Right renal pelvis (tissue), 4 donors: ENCODE data around the gene ARHGEF6. TPM values are rescaled to one million over a fixed set of nuclear protein-coding genes. Genes with fewer than 3 reads are reported as not detected.

Experiments used
- DNase-seq, 4 donors: peaks; one replicate each; pipeline ENCODE4 v3.0.0-alpha.2; 2013; ENCODE audit warnings: low read depth in 4 of 4, low spot score in 3 of 4, missing footprints in 1 of 4
- polyA plus RNA-seq, 4 donors: library from polyadenylated mRNA; unstranded; fragments of 120-200 nt; gene quantifications; one replicate each; pipeline ENCODE4 v1.2.1, GENCODE V29; 2013; ENCODE audit not compliant: insufficient read length in 4 of 4

ARHGEF6 gene
- polyA plus RNA-seq, 4 donors: 11.2 to 14.8 (median 13.3) TPM

DNA sequence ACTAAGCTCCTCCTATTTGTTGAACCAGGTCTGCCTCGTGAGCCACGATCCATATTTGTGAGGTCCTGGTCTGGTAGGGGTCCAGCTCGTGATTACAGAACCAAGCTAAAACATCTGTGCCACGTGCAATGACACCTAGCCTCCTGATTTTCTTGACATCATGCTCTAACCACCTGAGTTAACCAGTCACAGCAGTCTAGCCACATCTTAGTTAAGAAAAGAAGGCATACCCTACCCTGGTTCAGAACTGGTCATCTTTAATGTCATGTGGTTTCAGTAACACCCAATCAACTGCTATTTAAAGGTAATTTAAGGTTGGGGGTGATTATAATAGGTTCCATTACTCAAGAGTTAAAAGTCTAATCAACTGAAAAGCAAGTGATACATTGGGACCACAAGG is 28.4 kb downstream of the ARHGEF6 start:
- no peak for DNase-seq

GRCh38 chrX:136750364-136750763 is 30.4 kb downstream of the ARHGEF6 start:
- no peak for DNase-seq

DNA sequence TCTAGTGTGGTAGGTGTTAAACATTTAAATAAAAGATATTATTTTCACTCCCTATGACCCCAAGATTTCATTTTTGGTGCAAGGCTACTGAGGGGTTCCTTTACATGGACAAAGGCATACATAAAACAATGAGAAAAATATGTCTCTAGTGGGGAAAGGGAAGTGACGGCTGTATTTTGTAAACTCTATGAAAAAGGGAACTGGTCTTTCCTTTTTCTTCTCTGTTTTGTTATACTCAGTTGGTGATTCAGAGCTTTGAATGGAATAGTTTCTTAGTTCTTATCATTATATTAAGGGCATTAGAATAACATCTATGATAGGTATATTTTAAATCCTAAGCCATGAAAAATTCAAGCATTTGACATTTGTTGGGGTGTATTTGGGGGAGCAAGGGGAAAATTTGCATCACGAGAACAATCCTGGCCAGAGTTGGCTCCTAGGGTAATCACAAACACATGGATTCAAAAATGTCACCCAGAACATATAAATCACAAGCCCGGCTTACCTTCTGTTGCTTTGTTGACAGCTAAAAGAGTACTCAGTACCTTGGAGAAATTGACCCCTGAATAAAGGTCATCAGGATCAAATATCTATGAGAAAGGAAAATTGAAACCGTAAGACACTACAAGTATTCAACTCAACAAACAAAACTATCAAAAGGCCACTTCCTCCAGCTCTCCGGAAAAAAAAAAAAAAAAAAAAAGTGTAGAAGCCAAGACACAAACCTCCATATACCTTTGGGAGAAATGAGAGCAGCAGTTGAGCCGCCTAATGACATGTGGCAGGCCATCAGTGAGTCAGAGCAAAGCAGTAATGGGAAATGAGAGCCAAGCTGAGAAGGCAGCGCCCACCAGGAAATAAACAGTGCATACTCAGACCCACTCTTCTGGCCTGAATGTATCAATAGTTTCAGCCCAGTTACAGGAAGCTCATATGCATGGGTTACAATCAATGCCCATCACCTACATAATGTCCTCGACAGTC is 33.4 kb downstream of the ARHGEF6 start:
- DNase-seq: no peak

DNA sequence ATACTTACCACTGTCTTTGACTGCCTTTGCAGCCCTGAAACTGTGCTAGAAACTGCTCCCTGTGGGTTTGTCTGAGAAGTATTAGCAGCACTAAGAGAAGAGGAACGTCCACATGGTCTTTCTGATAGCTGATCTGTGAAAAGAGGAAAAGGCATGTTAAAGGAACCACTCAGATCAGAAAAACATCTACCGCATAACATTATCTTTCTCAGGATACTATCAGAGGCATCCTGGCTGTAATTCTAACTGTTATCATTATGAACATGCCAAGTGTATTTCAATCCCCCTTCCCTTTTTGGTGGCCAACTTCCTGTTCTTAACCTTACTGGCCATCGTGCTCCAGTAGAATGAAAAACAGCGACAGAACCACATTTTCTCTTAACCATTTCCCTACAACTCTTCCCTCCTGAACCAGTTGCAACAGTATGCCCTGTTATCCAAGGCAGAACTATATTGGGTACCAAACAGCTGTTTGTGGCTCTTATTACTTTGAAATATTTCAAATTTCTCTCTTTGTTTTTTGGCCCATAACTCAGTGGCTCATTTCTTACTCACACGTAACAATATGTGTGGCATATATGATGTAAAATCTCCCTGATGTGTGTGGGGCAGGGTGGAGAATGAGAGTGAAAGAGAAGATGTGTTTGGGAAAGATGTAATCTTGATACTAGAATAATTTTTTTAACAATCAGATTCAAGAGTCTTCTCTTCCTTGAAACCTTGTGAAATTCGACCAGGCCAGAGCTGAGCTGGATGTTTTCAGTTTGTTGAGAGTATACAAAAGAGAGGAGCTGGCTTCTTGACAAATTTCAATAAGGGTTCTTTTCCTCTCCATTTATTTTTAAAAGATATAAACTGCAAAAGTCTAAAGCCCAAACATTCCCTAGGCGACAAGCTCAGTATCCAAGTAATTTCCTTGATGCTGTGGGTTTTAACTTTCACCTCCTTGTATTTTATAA is 35.2 kb downstream of the ARHGEF6 start:
- no peak for DNase-seq

DNA sequence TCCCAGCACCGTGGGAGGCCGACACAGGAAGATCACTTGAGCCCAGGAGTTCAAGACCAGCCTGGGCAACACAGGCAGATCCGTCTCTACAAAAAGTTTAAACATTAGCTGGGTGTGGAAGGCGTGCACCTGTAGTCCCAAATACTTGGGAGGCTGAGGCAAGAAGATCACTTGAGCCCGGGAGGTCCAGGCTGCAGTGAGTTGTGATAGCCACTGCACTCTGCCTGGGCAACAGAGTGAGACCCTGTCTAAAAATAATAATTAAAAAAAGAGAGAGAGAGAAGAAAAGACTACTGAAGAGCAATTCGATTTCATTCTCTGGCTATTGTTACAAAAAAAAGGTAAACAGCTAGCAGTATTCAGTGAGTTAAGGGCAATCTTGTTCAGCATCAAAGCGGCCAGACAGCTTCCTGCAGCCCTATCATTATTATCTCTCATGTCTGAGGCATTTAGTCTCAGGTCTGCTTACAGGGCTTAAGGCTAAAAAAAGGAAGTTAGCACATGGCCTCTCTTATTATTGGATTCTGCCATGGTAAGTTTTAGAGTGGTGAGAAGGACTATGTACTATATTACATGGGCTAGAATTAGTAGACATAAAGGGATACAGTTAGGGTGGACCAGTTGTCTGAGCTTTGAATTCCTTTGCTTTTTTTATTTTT is 37.9 kb downstream of the ARHGEF6 start:
- DNase-seq: no peak

- DNase-seq: no peak
These were observed 42.5 kb downstream of the ARHGEF6 start for GRCh38 chrX:136738049-136738729.

- no peak for DNase-seq
These were observed 44.0 kb downstream of the ARHGEF6 start for GRCh38 chrX:136736690-136737089.

- no peak for DNase-seq
These were observed 45.1 kb downstream of the ARHGEF6 start for GRCh38 chrX:136735601-136736000.

GRCh38 chrX:136733613-136734012 is 47.1 kb downstream of the ARHGEF6 start:
- DNase-seq: no peak

DNA sequence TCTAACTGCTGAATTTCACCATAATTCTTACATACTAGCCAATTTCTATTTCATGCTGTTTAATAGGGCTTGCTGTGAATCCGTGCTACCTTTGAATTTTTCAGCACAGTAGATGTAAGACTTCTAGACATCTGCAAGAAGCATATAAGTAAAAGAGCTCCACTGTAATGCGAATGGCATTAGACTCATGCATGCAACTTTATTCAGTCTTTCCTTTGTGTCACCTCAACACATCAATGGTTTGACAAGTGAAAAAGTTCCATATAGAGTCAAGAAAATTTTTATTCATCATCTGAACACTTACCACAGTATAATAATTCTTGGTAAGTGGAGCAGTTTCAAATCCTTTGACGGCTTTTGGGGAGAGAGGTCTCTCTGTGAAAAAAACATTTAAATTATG is 48.9 kb downstream of the ARHGEF6 start:
- DNase-seq: no peak

GRCh38 chrX:136731207-136731782 is 49.4 kb downstream of the ARHGEF6 start:
- DNase-seq: no peak

DNA sequence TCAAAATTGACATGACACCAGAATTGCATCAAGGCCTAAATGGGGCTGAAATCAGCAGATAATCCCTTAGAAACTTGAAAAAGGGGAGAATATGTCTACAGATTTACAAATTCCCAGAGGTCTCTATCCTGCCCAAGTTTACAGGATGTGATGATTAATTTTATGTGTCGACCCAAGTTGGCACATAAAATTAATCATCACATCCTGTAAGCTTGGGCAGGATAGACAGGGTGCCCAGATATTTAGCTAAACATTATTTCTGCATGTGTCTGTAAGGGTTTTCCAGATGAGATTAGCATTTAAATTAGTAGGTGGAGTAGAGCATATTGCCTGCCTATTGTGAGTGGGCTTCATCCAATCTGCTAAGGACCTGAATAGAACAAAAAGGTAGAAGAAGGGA is 52.3 kb downstream of the ARHGEF6 start:
- no peak for DNase-seq

DNA sequence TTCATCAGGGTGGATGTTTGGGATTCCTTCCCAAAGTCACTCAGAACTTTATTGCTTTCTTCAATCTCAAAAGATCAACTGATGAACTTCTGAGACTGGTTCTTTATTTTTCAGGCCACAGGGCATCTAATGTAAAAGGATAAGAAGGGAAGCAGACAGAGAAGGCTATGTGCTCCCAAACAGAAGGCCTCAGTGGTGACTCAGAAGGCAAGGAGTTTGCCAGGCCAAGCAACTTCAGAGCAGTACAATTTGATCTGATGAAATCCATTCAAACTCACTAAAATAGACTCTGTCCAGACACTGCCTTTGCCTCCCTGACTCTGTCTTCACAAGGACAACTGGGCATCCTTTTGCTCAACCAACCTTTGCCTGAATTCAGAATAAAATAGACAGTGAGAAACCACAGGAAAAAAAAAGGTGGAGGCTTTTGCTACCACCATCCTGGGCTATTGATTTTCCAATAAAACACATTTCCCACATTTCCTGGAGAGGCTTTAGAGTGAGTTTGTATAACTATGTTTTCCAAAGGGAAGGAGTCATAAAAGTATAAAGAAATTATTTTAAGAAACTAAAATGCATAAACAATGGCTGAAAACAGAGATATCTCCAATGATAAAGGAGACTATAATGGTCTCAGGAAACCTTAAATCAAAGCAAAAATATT is 55.2 kb downstream of the ARHGEF6 start:
- DNase-seq: no peak

- no peak for DNase-seq
These were observed 62.6 kb downstream of the ARHGEF6 start for GRCh38 chrX:136718091-136718490.

DNA sequence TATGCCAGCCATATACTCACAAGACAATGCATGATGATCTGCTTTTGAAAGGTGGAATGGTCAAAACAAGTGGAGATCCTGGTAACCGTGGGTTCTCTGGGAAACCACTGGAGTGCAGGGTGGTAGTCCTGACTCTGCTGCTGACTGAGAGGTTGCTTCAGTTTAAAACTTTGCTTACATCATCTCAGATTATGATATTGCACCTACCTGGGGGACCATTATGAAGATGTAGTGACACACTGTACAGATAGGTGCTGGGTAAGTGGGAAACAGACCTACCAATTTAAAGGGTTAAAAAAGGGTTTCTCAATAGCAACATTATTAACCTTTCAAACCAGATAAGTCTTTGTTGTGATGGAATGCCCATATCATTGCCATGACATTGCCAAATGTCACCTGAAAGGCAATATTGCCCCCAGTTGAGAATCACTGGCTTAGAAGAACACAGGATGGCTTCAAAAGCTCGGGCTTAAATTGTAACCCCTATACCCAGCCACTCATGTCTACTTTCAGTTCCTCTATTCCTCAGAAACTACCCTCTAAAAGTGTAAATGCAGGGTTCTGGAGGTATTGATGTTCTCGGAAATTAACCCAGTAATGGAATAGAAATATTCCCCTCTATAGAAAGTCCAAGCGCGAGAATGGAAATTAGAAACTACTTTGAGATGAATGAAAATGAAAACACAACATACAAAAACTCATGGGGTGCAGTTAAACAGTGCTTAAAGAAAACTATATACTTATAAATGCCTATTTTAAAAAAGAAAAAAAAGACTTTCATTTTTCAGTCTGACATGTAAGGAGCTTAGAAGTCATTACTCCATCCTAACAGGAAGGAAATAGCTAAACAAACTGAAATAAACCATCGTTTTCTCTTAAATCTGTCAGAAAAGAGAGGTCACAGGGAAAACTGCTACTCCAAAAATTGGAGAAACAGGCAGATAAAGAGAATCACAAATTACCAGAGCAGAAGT is 65.8 kb downstream of the ARHGEF6 start:
- DNase-seq: no peak

GRCh38 chrX:136712650-136713310 is 68.0 kb downstream of the ARHGEF6 start:
- DNase-seq: no peak

DNA sequence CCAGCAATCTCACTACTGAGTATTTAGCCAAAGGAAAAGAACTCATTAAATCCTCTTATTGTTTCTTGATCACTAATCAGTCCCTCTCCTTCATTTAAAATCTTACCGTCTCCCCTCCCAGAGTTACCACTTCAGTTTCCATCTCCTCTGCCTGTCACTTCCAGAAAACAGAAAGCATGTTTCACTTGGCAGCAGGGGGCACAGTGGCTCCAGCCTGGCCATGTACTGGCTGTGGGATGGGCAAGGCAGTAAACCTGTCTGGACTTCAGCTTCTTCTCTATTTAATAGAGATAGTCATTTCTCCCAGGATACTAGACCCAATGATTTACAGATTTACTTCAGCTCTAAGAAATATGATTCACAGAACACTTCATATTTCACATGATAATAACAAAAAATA is 69.6 kb downstream of the ARHGEF6 start:
- DNase-seq: no peak
